HepG2 (cell line): Measurements from ENCODE around the gene ELP6. TPM values are rescaled to one million over a fixed set of nuclear protein-coding genes. Genes with fewer than 3 reads are reported as not detected.
A peak's percentile ranks its signal among the peaks of the same experiment; 100 is the strongest.

Source experiments
- AGO2 ChIP-seq: fragments of 200-400 bp; formaldehyde crosslinking; optimal IDR thresholded peaks from 2 replicates; pipeline ENCODE3; 2017; ENCODE audit warnings: mild to moderate bottlenecking, low read depth, low read length, moderate library complexity
- ARNTL ChIP-seq: sonication (generic); formaldehyde crosslinking; IDR thresholded peaks from 2 replicates; pipeline ENCODE4 v1.4.0; 2020; ENCODE audit warnings: mild to moderate bottlenecking, missing genetic modification reagents
- CREB1 ChIP-seq, 2 experiments: fragments of 450-650 bp in 1 of 2; IDR thresholded peaks; 2 replicates each; pipeline ENCODE4 v1.6.1; 2016 to 2017; ENCODE audit warnings: control low read depth in 1 of 2, mild to moderate bottlenecking in 1 of 2, missing compliant biosample characterization in 1 of 2, missing genetic modification characterization in 1 of 2
- DR1 ChIP-seq: sonication (generic); formaldehyde crosslinking; IDR thresholded peaks from 2 replicates; pipeline ENCODE4 v1.8.0; 2021; ENCODE audit warnings: mild to moderate bottlenecking, missing genetic modification reagents, inconsistent platforms
- ERF ChIP-seq: IDR thresholded peaks from 2 replicates; pipeline ENCODE4 v1.6.1; 2018; ENCODE audit warnings: missing biosample characterization, missing genetic modification reagents
- FOXK1 ChIP-seq: sonication (generic); formaldehyde crosslinking; IDR thresholded peaks from 2 replicates; pipeline ENCODE4 v1.4.0; 2020; ENCODE audit warnings: low read depth, missing genetic modification reagents, borderline replicate concordance
- GMEB1 ChIP-seq: sonication (generic); formaldehyde crosslinking; IDR thresholded peaks from 2 replicates; pipeline ENCODE4 v1.5.1; 2020; ENCODE audit warnings: missing genetic modification reagents, mild to moderate bottlenecking, borderline replicate concordance
- GRHL1 ChIP-seq: sonication (generic); formaldehyde crosslinking; conservative IDR thresholded peaks from 2 replicates; pipeline ENCODE4 v1.8.0; 2022; ENCODE audit warnings: missing genetic modification reagents
- GTF2F1 ChIP-seq: fragments of 150-350 bp; IDR thresholded peaks from 2 replicates; pipeline ENCODE4 v1.6.1; 2014; ENCODE audit warnings: low read length
- HDAC1 ChIP-seq: sonication (generic); formaldehyde crosslinking; IDR thresholded peaks from 2 replicates; pipeline ENCODE4 v1.5.1; 2020; ENCODE audit warnings: mild to moderate bottlenecking, missing genetic modification reagents
- HNRNPLL ChIP-seq: fragments of 200-400 bp; formaldehyde crosslinking; IDR thresholded peaks from 2 replicates; pipeline ENCODE4 v1.6.1; 2017; ENCODE audit warnings: mild to moderate bottlenecking, low read depth, low read length; ENCODE audit not compliant: poor library complexity, severe bottlenecking
- KAT8 ChIP-seq: IDR thresholded peaks from 2 replicates; pipeline ENCODE4 v1.6.1; 2016; ENCODE audit warnings: missing genetic modification reagents, missing compliant biosample characterization
- KMT2A ChIP-seq: sonication (generic); formaldehyde crosslinking; IDR thresholded peaks from 2 replicates; pipeline ENCODE4 v1.4.0; 2020; ENCODE audit warnings: missing genetic modification reagents
- MYPOP ChIP-seq: sonication (generic); formaldehyde crosslinking; IDR thresholded peaks from 2 replicates; pipeline ENCODE4 v1.8.1; 2023; ENCODE audit warnings: mild to moderate bottlenecking, moderate library complexity, missing genetic modification reagents
- NFE2L1 ChIP-seq: sonication (generic); formaldehyde crosslinking; IDR thresholded peaks from 2 replicates; pipeline ENCODE4 v1.4.0; 2020; ENCODE audit warnings: missing genetic modification reagents, mild to moderate bottlenecking, borderline replicate concordance
- NONO ChIP-seq, 2 experiments: fragments of 450-650 bp in 1 of 2; sonication (generic) in 1 of 2; formaldehyde crosslinking in 1 of 2; IDR thresholded peaks in 1 of 2; conservative IDR thresholded peaks in 1 of 2; 2 replicates each; pipeline versions ENCODE4 v1.6.1 to v1.8.0; 2017 to 2022; ENCODE audit warnings: mild to moderate bottlenecking in 1 of 2, missing genetic modification reagents in 1 of 2, moderate library complexity in 1 of 2
- NR1H2 ChIP-seq: sonication (generic); formaldehyde crosslinking; IDR thresholded peaks from 2 replicates; pipeline ENCODE4 v1.8.1; 2022; ENCODE audit warnings: low read depth, missing genetic modification reagents, borderline replicate concordance
- PPARG ChIP-seq: conservative IDR thresholded peaks from 2 replicates; pipeline ENCODE4 v1.6.1; 2016; ENCODE audit warnings: missing biosample characterization, missing genetic modification reagents
- SAP130 ChIP-seq: IDR thresholded peaks from 2 replicates; pipeline ENCODE4 v1.6.1; 2016; ENCODE audit warnings: low read depth
- SP1 ChIP-seq, 2 experiments: fragments of 450-650 bp in 1 of 2; sonication (generic) in 1 of 2; formaldehyde crosslinking in 1 of 2; IDR thresholded peaks; 2 replicates each; pipeline versions ENCODE4 v1.4.0 to v1.6.1; 2016 to 2020; ENCODE audit warnings: missing genetic modification reagents in 1 of 2
- TP53 ChIP-seq: sonication (generic); formaldehyde crosslinking; conservative IDR thresholded peaks from 2 replicates; pipeline ENCODE4 v1.4.0; 2020; ENCODE audit warnings: missing genetic modification reagents
- YEATS4 ChIP-seq: sonication (generic); formaldehyde crosslinking; IDR thresholded peaks from 2 replicates; pipeline ENCODE4 v1.4.0; 2020; ENCODE audit warnings: missing genetic modification reagents, borderline replicate concordance
- ZBTB38 ChIP-seq: sonication (generic); formaldehyde crosslinking; IDR thresholded peaks from 2 replicates; pipeline ENCODE4 v1.5.1; 2020; ENCODE audit warnings: mild to moderate bottlenecking, missing genetic modification reagents
- ZNF317 ChIP-seq: sonication (generic); formaldehyde crosslinking; IDR thresholded peaks from 2 replicates; pipeline ENCODE4 v1.5.0; 2020; ENCODE audit warnings: mild to moderate bottlenecking, missing genetic modification reagents
- ZNF749 ChIP-seq: sonication (generic); formaldehyde crosslinking; IDR thresholded peaks from 2 replicates; pipeline ENCODE4 v1.8.0; 2022; ENCODE audit warnings: mild to moderate bottlenecking, missing genetic modification reagents, moderate library complexity, borderline replicate concordance
- ZSCAN21 ChIP-seq: sonication (generic); formaldehyde crosslinking; IDR thresholded peaks from 2 replicates; pipeline ENCODE4 v1.8.0; 2022; ENCODE audit warnings: mild to moderate bottlenecking, missing genetic modification reagents, moderate library complexity, borderline replicate concordance
- polyA plus RNA-seq, 8 experiments: library from polyadenylated mRNA; depleted of rRNA in 3 of 8; stranded (reverse) in 7 of 8; unstranded in 1 of 8; fragments of >200 nt; fragmentation: Illumina TruSeq in 4 of 8; extraction: Trizol in 4 of 8; gene quantifications; 2 replicates each; pipeline versions ENCODE4 v1.2.1 to v1.2.3, GENCODE V29; 2011 to 2016; ENCODE audit warnings: low read depth in 4 of 8, missing spikeins in 1 of 8, mixed read lengths in 1 of 8; ENCODE audit not compliant: insufficient read depth in 1 of 8
- total RNA-seq, 5 experiments: library from RNA; depleted of rRNA; stranded (reverse); fragments of >200 nt; fragmentation: Illumina TruSeq; extraction: Trizol; gene quantifications; 2 replicates each; pipeline ENCODE4 v1.2.3, GENCODE V29; 2016; ENCODE audit warnings: low read depth in 1 of 5

Gene ELP6
- total and polyA plus RNA-seq, 2 of the 13 experiments (the other 11 are each of a cell fraction or from before 2014, with no cell fraction given): 45.0 to 49.3 TPM

- no peak for TF ChIP-seq NFE2L1 (CRISPR knock-in tag)
- TF ChIP-seq YEATS4 (CRISPR knock-in tag): peak; percentile 75; the same call in 1 of the 2 replicates
- TF ChIP-seq ZNF749 (CRISPR knock-in tag): peak; percentile 87; the same call in 1 of the 2 replicates
- peak; percentile 8; the same call in 1 of the 2 replicates for TF ChIP-seq MYPOP (CRISPR knock-in tag)
- peak; percentile 97 for TF ChIP-seq GMEB1 (CRISPR knock-in tag)
- 0 out of 2 replicates have a peak, but pooled peaks have one; percentile 19 for TF ChIP-seq CREB1 (IDR thresholded peaks at IDR 0.05)
- no peak for TF ChIP-seq CREB1 (CRISPR knock-in tag; IDR thresholded peaks at IDR 0.05)
- peak; percentile 95 for TF ChIP-seq ERF
- no peak for TF ChIP-seq GTF2F1
- TF ChIP-seq AGO2: peak; percentile 58
- no peak for TF ChIP-seq SP1 (IDR thresholded peaks at IDR 0.05)
- peak; percentile 99 for TF ChIP-seq SP1 (CRISPR knock-in tag; IDR thresholded peaks at IDR 0.05)
- peak; percentile 78 for TF ChIP-seq ARNTL (CRISPR knock-in tag)
- peak; percentile 93 for TF ChIP-seq SAP130
- TF ChIP-seq HNRNPLL: peak; percentile 73
- TF ChIP-seq ZNF317 (CRISPR knock-in tag): peak; percentile 42
- peak; percentile 65; the same call in 1 of the 2 replicates for TF ChIP-seq HDAC1 (CRISPR knock-in tag)
- TF ChIP-seq PPARG (CRISPR knock-in tag): peak; percentile 99
- TF ChIP-seq FOXK1 (CRISPR knock-in tag): peak; percentile 90
- peak; percentile 92 for TF ChIP-seq ZBTB38 (CRISPR knock-in tag)
- TF ChIP-seq ZSCAN21 (CRISPR knock-in tag): peak; percentile 92
- TF ChIP-seq KMT2A: peak; percentile 94
- no peak for TF ChIP-seq NONO (IDR thresholded peaks at IDR 0.05)
- TF ChIP-seq NONO (CRISPR knock-in tag; conservative IDR thresholded peaks at IDR 0.05): peak; percentile 73; the same call in 1 of the 2 replicates
- TF ChIP-seq TP53 (CRISPR knock-in tag): no peak
- no peak for TF ChIP-seq NR1H2
- TF ChIP-seq DR1 (CRISPR knock-in tag): 0 out of 2 replicates have a peak, but pooled peaks have one; percentile 46
- TF ChIP-seq KAT8 (CRISPR knock-in tag): peak; percentile 91
- TF ChIP-seq GRHL1 (CRISPR knock-in tag): no peak
Observed at GRCh38 chr3:47475570-47476329, 37.8 kb downstream of the ELP6 start, which contains the start of gene SCAP (continued).
